ENCODE data around the gene CWF19L2. TPM values are rescaled to one million over a fixed set of nuclear protein-coding genes. Genes with fewer than 3 reads are reported as not detected.
"Not testable (repeated sequence)": the region's sequence is repeated elsewhere in the genome, so short reads cannot be mapped to it uniquely, and the experiment has no call there.

The CWF19L2 gene
- total RNA-seq, 1 experiment from 2014 or later = 8.6 TPM

DNA sequence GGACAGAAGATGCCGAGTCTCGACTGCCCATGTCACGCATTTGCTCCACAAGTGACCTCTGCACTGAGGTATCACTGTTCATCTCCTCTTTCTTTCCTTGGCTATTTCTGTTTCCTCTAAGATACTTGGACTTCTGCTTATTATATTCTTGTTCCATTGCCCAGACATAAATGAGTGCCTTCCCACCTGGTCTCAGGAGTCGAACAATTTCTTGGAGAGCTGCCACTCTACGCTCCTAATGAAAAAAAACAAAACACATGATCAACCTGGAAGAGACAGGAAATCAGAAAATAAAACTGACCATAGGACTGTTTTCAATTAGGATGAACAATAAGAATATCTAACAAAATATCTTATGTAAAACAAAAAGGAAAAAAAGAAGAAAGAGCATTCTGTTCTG lies 47.4 kb upstream of the CWF19L2 start:
- POLR2A ChIA-PET (ENCODE audit: unreplicated experiment) = no interaction called here
- no peak for DNase-seq
- Histone ChIP-seq H2AFZ (ENCODE audit: low read length) (no peak overlapping the region), H3K79me2 (ENCODE audit: low read length) (no peaks in the 10 kb centered on the region), H3K4me1 (ENCODE audit: insufficient read depth, low read length) (no peaks in the 10 kb centered on the region), H3F3A (ENCODE audit: low read length, unreplicated experiment) (no peaks in the 10 kb centered on the region), H4K20me1 (ENCODE audit: low read length) (no peaks in the 10 kb centered on the region), H3K9me3 (ENCODE audit: low read length) (no peaks in the 10 kb centered on the region; the same call in 1 of the 2 replicates), H3K9me2 (replicated peaks; ENCODE audit: low read length) (no peaks in the 10 kb centered on the region), H3K4me3 (ENCODE audit: low read length) (no peak overlapping the region), H3K27ac (ENCODE audit: low read length) (no peak overlapping the region), H3K36me3 (ENCODE audit: low read depth, low read length) (peaks cover 24% of the 10 kb centered on the region), H3K4me2 (ENCODE audit: low read length) (no peak overlapping the region), H3K27me3 (ENCODE audit: low read length) (no peaks in the 10 kb centered on the region), H3K9ac (ENCODE audit: low read length) (no peak overlapping the region)
- intact Hi-C loops (cut with micrococcal nuclease) = no loop called here
- TF ChIP-seq EZH2phosphoT487 (IDR thresholded peaks at IDR 0.05; ENCODE audit: borderline replicate concordance, low read length) (no peak), EZH2 (IDR thresholded peaks at IDR 0.05; ENCODE audit: low read length, unreplicated experiment) (no peak)
- TF ChIP-seq, protein P1, sequence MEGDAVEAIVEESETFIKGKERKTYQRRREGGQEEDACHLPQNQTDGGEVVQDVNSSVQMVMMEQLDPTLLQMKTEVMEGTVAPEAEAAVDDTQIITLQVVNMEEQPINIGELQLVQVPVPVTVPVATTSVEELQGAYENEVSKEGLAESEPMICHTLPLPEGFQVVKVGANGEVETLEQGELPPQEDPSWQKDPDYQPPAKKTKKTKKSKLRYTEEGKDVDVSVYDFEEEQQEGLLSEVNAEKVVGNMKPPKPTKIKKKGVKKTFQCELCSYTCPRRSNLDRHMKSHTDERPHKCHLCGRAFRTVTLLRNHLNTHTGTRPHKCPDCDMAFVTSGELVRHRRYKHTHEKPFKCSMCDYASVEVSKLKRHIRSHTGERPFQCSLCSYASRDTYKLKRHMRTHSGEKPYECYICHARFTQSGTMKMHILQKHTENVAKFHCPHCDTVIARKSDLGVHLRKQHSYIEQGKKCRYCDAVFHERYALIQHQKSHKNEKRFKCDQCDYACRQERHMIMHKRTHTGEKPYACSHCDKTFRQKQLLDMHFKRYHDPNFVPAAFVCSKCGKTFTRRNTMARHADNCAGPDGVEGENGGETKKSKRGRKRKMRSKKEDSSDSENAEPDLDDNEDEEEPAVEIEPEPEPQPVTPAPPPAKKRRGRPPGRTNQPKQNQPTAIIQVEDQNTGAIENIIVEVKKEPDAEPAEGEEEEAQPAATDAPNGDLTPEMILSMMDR (conservative IDR thresholded peaks at IDR 0.05; ENCODE audit: low read depth, low read length) = no peak
- CTCF ChIA-PET = no interaction called here
- no peak for ATAC-seq
- BruUV-seq (replicated peaks) = no TSS peak

DNA sequence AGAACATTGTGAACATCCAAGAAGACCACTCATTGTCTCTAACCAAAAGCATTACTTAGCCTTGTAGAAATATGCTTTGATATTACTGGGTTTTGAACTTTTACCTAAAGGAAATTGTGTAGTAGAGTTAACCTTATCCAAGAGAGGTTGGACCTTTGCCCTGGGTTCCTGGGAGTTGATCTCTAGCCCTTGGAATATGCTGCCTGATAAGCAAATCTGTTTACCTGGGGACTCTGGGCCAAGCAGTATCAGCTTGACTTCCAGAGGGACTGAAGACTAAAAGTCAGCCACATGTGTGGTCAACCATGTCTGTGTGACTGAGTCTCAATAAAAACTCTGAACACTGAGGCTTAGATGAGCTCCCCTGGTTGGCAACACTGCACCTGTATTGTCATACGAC lies 44.1 kb upstream of the CWF19L2 start:
- H3K4me3 ChIP-seq (ENCODE audit: low read length) = no peak overlapping the region
- TF ChIP-seq, protein P1 (conservative IDR thresholded peaks at IDR 0.05; ENCODE audit: low read depth, low read length) = no peak
- TF ChIP-seq EZH2 (IDR thresholded peaks at IDR 0.05; ENCODE audit: low read length, unreplicated experiment) (no peak), EZH2phosphoT487 (IDR thresholded peaks at IDR 0.05; ENCODE audit: borderline replicate concordance, low read length) (no peak)
- no TSS peak for BruUV-seq (replicated peaks)
- intact Hi-C loops (cut with micrococcal nuclease) = no loop called here
- H3K27me3 ChIP-seq (ENCODE audit: low read length) = no peaks in the 10 kb centered on the region
- ChIA-PET POLR2A (ENCODE audit: unreplicated experiment) (no interaction called here), CTCF (no interaction called here)
- H2AFZ ChIP-seq (ENCODE audit: low read length) = no peak overlapping the region
- no peak for ATAC-seq
- peaks cover 24% of the 10 kb centered on the region for H3K36me3 ChIP-seq (ENCODE audit: low read depth, low read length)
- no peak overlapping the region for H3K4me2 ChIP-seq (ENCODE audit: low read length)
- H3K27ac ChIP-seq (ENCODE audit: low read length) = no peak overlapping the region
- no peak for DNase-seq
- H3K9me3 ChIP-seq (ENCODE audit: low read length) = no peaks in the 10 kb centered on the region; the same call in 1 of the 2 replicates
- H3K9ac ChIP-seq (ENCODE audit: low read length) = no peak overlapping the region
- no peaks in the 10 kb centered on the region for H3K9me2 ChIP-seq (replicated peaks; ENCODE audit: low read length)
- no peaks in the 10 kb centered on the region for H3K4me1 ChIP-seq (ENCODE audit: insufficient read depth, low read length)
- no peaks in the 10 kb centered on the region for H3K79me2 ChIP-seq (ENCODE audit: low read length)
- no peaks in the 10 kb centered on the region for H3F3A ChIP-seq (ENCODE audit: low read length, unreplicated experiment)
- no peaks in the 10 kb centered on the region for H4K20me1 ChIP-seq (ENCODE audit: low read length)

DNA sequence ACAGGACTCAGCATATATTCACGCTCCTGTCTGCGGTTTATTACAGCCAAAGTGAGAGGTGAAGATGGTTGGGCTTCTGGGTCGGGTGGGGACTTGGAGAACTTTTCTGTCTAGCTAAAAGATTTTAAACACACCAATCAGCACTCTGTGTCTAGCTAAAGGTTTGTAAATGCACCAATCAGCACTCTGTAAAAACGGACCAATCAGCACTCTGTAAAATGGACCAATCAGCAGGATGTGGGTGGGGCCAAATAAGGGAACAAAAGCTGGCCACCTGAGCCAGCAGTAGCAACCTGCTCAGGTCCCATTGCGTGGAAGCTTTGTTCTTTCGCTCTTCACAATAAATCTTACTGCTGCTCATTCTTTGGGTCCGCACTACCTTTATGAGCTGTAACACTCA lies 39.7 kb upstream of the CWF19L2 start:
- ATAC-seq; BruUV-seq (replicated peaks); H3F3A ChIP-seq (ENCODE audit: low read length, unreplicated experiment); H2AFZ ChIP-seq (ENCODE audit: low read length); H3K9me2 ChIP-seq (replicated peaks; ENCODE audit: low read length); H3K79me2 ChIP-seq (ENCODE audit: low read length); intact Hi-C loops (cut with micrococcal nuclease); H4K20me1 ChIP-seq (ENCODE audit: low read length); H3K4me2 ChIP-seq (ENCODE audit: low read length); DNase-seq; POLR2A ChIA-PET (ENCODE audit: unreplicated experiment); H3K27ac ChIP-seq (ENCODE audit: low read length); H3K4me3 ChIP-seq (ENCODE audit: low read length); H3K27me3 ChIP-seq (ENCODE audit: low read length); CTCF ChIA-PET; H3K9me3 ChIP-seq (ENCODE audit: low read length); H3K9ac ChIP-seq (ENCODE audit: low read length): not testable (repeated sequence)
- Histone ChIP-seq H3K4me1 (ENCODE audit: insufficient read depth, low read length) (peaks cover 17% of the 10 kb centered on the region), H3K36me3 (ENCODE audit: low read depth, low read length) (peaks cover 10% of the 10 kb centered on the region)

Measured in PC-3 (cell line).